Neural cell (in vitro differentiated cells): ENCODE measurements around the gene ADD2. TPM values are rescaled to one million over a fixed set of nuclear protein-coding genes. Genes with fewer than 3 reads are reported as not detected.

ENCODE experiments used
- H2AFZ ChIP-seq: fragments of 200-600, 300-800 bp; sonication (generic), shearing (Covaris generic); 2 replicates; pipeline ENCODE4 v1.6.0; 2014; ENCODE audit warnings: low read depth, mild to moderate bottlenecking, antibody characterized with exemption, low read length, moderate library complexity
- H3F3A ChIP-seq: fragments of 200-600 bp; shearing (Covaris generic); 2 replicates; pipeline ENCODE4 v1.6.1; 2016; ENCODE audit warnings: mild to moderate bottlenecking, moderate library complexity, mixed read lengths, antibody characterized with exemption, low read length; ENCODE audit not compliant: insufficient read depth, poor library complexity, severe bottlenecking
- H3K27ac ChIP-seq: fragments of 200-600, 300-800 bp; sonication (generic), shearing (Covaris generic); 2 replicates; pipeline ENCODE4 v1.5.1; 2014; ENCODE audit warnings: mild to moderate bottlenecking, low read length, moderate library complexity
- H3K27me3 ChIP-seq: fragments of 300-800, 200-600 bp; sonication (generic), shearing (Covaris generic); 2 replicates; pipeline ENCODE4 v1.6.0; 2014; ENCODE audit warnings: mild to moderate bottlenecking, low read depth, low read length, moderate library complexity; ENCODE audit not compliant: insufficient read depth
- H3K36me3 ChIP-seq: fragments of 300-800, 200-600 bp; sonication (generic), shearing (Covaris generic); 2 replicates; pipeline ENCODE4 v1.5.1; 2014; ENCODE audit warnings: mild to moderate bottlenecking, antibody characterized with exemption, low read length, moderate library complexity; ENCODE audit not compliant: insufficient read depth
- H3K4me2 ChIP-seq: fragments of 300-800, 200-600 bp; sonication (generic), shearing (Covaris generic); 2 replicates; pipeline ENCODE4 v1.6.0; 2014; ENCODE audit warnings: mild to moderate bottlenecking, low read length
- H3K4me3 ChIP-seq: fragments of 300-800, 200-600 bp; sonication (generic), shearing (Covaris generic); 2 replicates; pipeline ENCODE4 v1.5.1; 2014; ENCODE audit warnings: mild to moderate bottlenecking, low read length, moderate library complexity
- H3K79me2 ChIP-seq: fragments of 200-600 bp; shearing (Covaris generic); replicated peaks from 2 replicates; pipeline ENCODE4 v1.6.0; 2014; ENCODE audit warnings: mild to moderate bottlenecking, low read length, moderate library complexity; ENCODE audit not compliant: insufficient read depth
- H3K9ac ChIP-seq: fragments of 300-800, 200-600 bp; sonication (generic), shearing (Covaris generic); 2 replicates; pipeline ENCODE4 v1.6.1; 2016; ENCODE audit warnings: mild to moderate bottlenecking, low read length, mixed read lengths
- H3K9me2 ChIP-seq: fragments of 200-600 bp; shearing (Covaris generic); 2 replicates; pipeline ENCODE4 v1.6.1; 2016; ENCODE audit warnings: mild to moderate bottlenecking, low read length, mixed read lengths; ENCODE audit not compliant: insufficient read depth
- H3K9me3 ChIP-seq: fragments of 200-600, 300-800 bp; sonication (generic), shearing (Covaris generic); 2 replicates; pipeline ENCODE4 v1.6.1; 2016; ENCODE audit warnings: mild to moderate bottlenecking, mixed run types, low read length, moderate library complexity, mixed read lengths
- H4K20me1 ChIP-seq: fragments of 200-600 bp; shearing (Covaris generic); 2 replicates; pipeline ENCODE4 v1.6.1; 2016; ENCODE audit warnings: mild to moderate bottlenecking, mixed run types; ENCODE audit not compliant: insufficient read depth
- EP300 ChIP-seq: fragments of 450-650 bp; conservative IDR thresholded peaks from 2 replicates; pipeline ENCODE4 v1.6.1; 2014; ENCODE audit warnings: antibody characterized with exemption, mild to moderate bottlenecking, moderate library complexity; ENCODE audit not compliant: poor library complexity, severe bottlenecking
- EZH2 ChIP-seq: fragments of 200-600, 300-800 bp; shearing (Covaris generic), sonication (generic); IDR thresholded peaks from 2 replicates; pipeline ENCODE4 v1.6.1; 2014; ENCODE audit warnings: antibody characterized with exemption, low read length, borderline replicate concordance, mild to moderate bottlenecking; ENCODE audit not compliant: insufficient read depth, poor library complexity, severe bottlenecking
- MXI1 ChIP-seq: fragments of 450-650 bp; conservative IDR thresholded peaks from 2 replicates; pipeline ENCODE4 v1.6.1; 2014; ENCODE audit warnings: antibody characterized with exemption, mild to moderate bottlenecking; ENCODE audit not compliant: poor library complexity, severe bottlenecking
- POLR2AphosphoS5 ChIP-seq: IDR thresholded peaks from 2 replicates; pipeline ENCODE4 v1.6.1; 2012
- RAD21 ChIP-seq: fragments of 450-650 bp; conservative IDR thresholded peaks from 2 replicates; pipeline ENCODE4 v1.6.1; 2014; ENCODE audit warnings: antibody characterized with exemption, mild to moderate bottlenecking, moderate library complexity
- SMC3 ChIP-seq: fragments of 450-650 bp; conservative IDR thresholded peaks from 2 replicates; pipeline ENCODE4 v1.6.1; 2014; ENCODE audit warnings: antibody characterized with exemption, mild to moderate bottlenecking, moderate library complexity; ENCODE audit not compliant: poor library complexity
- TAF1 ChIP-seq: IDR thresholded peaks from 2 replicates; pipeline ENCODE4 v1.6.1; 2012; ENCODE audit warnings: low read depth
- polyA plus RNA-seq: library from polyadenylated mRNA; depleted of rRNA; stranded (reverse); fragments of >200 nt; gene quantifications from 2 replicates; pipeline ENCODE4 v1.2.3, GENCODE V29; 2014
- TF ChIP-seq, protein P1 (sequence below): fragments of 450-650 bp; IDR thresholded peaks from 2 replicates; pipeline ENCODE4 v1.5.1; 2014; ENCODE audit warnings: antibody characterized with exemption, mild to moderate bottlenecking, moderate library complexity; ENCODE audit not compliant: poor library complexity, severe bottlenecking
- TF ChIP-seq, protein P2 (sequence below): IDR thresholded peaks from 2 replicates; pipeline ENCODE4 v1.6.1; 2012; ENCODE audit warnings: borderline replicate concordance

The ADD2 gene
- polyA plus RNA-seq, 1 donor from 2014 or later = 52.5 TPM

DNA sequence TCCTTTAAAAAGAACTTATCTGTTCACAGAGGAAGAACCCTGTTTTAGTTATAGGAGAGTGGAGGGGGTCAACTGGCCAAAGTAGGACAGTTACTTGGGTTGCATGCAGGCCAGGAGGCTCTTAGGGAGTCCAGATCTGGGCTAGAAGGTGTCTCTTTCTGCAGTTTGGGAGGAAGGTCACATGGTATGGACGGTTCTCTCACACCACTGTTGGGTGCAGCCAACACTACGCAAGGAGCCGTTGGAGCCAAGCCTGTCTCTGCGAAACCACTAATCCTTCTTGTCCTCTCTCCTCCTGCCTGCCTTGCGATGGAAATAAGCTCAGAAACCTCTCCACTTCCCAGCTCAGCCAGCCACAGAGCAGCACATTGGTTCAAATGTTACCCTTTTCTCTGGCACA, 108.4 kb downstream of the ADD2 start:
- Histone ChIP-seq H4K20me1 (no peaks in the 10 kb centered on the region), H3F3A (no peaks in the 10 kb centered on the region), H3K9me3 (no peaks in the 10 kb centered on the region), H3K4me3 (no peak overlapping the region), H3K36me3 (peaks cover 2% of the 10 kb centered on the region), H3K4me2 (no peak overlapping the region), H3K79me2 (no peaks in the 10 kb centered on the region), H3K9me2 (no peaks in the 10 kb centered on the region), H2AFZ (no peak overlapping the region), H3K9ac (no peak overlapping the region), H3K27me3 (no peaks in the 10 kb centered on the region), H3K27ac (no peak overlapping the region)
- TF ChIP-seq POLR2AphosphoS5 = no peak
- no peak for TF ChIP-seq EZH2

DNA sequence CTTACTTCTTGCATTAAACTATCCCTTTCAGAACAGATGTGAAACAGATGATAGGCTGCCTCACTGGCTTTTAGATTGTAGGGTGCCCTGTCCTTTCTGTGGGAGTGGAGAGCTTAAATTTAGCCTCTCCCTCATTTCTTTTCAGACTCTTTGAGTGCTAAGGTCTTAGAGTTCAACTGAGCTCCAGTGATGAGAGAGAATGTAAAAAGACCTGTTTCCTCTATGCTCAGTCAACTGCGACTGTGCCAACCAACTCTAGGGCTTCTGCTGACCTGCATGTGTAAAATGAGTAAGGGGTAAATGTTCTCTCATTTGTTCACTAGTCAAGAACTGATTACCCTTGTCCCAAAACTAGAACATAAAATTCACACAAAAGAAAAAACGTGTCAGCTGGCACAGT, 109.5 kb downstream of the ADD2 start:
- H3K9me3 ChIP-seq = no peaks in the 10 kb centered on the region
- H3K4me2 ChIP-seq = no peak overlapping the region
- H3K4me3 ChIP-seq = no peak overlapping the region
- no peak overlapping the region for H3K9ac ChIP-seq
- no peaks in the 10 kb centered on the region for H3K27me3 ChIP-seq
- no peaks in the 10 kb centered on the region for H3K36me3 ChIP-seq
- no peaks in the 10 kb centered on the region for H3F3A ChIP-seq
- H3K27ac ChIP-seq = no peak overlapping the region
- H3K79me2 ChIP-seq = no peaks in the 10 kb centered on the region
- no peak overlapping the region for H2AFZ ChIP-seq
- no peaks in the 10 kb centered on the region for H4K20me1 ChIP-seq
- no peaks in the 10 kb centered on the region for H3K9me2 ChIP-seq
- TF ChIP-seq MXI1 (no peak), TAF1 (no peak), POLR2AphosphoS5 (no peak), RAD21 (no peak), EZH2 (no peak), SMC3 (no peak), EP300 (no peak)
- TF ChIP-seq, protein P1, sequence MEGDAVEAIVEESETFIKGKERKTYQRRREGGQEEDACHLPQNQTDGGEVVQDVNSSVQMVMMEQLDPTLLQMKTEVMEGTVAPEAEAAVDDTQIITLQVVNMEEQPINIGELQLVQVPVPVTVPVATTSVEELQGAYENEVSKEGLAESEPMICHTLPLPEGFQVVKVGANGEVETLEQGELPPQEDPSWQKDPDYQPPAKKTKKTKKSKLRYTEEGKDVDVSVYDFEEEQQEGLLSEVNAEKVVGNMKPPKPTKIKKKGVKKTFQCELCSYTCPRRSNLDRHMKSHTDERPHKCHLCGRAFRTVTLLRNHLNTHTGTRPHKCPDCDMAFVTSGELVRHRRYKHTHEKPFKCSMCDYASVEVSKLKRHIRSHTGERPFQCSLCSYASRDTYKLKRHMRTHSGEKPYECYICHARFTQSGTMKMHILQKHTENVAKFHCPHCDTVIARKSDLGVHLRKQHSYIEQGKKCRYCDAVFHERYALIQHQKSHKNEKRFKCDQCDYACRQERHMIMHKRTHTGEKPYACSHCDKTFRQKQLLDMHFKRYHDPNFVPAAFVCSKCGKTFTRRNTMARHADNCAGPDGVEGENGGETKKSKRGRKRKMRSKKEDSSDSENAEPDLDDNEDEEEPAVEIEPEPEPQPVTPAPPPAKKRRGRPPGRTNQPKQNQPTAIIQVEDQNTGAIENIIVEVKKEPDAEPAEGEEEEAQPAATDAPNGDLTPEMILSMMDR = no peak
- TF ChIP-seq, protein P2, sequence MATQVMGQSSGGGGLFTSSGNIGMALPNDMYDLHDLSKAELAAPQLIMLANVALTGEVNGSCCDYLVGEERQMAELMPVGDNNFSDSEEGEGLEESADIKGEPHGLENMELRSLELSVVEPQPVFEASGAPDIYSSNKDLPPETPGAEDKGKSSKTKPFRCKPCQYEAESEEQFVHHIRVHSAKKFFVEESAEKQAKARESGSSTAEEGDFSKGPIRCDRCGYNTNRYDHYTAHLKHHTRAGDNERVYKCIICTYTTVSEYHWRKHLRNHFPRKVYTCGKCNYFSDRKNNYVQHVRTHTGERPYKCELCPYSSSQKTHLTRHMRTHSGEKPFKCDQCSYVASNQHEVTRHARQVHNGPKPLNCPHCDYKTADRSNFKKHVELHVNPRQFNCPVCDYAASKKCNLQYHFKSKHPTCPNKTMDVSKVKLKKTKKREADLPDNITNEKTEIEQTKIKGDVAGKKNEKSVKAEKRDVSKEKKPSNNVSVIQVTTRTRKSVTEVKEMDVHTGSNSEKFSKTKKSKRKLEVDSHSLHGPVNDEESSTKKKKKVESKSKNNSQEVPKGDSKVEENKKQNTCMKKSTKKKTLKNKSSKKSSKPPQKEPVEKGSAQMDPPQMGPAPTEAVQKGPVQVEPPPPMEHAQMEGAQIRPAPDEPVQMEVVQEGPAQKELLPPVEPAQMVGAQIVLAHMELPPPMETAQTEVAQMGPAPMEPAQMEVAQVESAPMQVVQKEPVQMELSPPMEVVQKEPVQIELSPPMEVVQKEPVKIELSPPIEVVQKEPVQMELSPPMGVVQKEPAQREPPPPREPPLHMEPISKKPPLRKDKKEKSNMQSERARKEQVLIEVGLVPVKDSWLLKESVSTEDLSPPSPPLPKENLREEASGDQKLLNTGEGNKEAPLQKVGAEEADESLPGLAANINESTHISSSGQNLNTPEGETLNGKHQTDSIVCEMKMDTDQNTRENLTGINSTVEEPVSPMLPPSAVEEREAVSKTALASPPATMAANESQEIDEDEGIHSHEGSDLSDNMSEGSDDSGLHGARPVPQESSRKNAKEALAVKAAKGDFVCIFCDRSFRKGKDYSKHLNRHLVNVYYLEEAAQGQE = no peak

DNA sequence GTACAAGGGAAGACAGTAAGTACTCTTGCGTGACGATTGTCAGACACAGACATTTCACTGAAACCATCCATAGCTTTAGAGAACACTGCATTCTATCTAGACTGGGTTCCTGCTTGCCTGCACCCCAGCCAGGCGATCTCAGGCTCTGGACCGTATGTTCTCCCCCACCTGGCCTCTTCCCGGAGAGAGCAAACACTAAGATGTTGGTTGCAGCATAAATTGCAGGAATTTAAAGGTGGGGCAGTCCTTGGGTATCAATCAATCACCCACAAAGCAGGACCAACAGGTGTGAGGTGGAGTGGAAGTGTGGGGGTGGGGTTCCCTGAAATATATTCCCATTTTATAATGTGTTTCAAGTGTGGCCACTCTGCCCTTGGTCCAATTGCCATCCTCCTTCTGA, 110.8 kb downstream of the ADD2 start:
- Histone ChIP-seq H3F3A (no peaks in the 10 kb centered on the region), H3K36me3 (no peaks in the 10 kb centered on the region), H3K27ac (no peak overlapping the region), H2AFZ (no peak overlapping the region), H3K4me3 (no peak overlapping the region), H3K9me3 (no peaks in the 10 kb centered on the region), H3K27me3 (no peaks in the 10 kb centered on the region), H3K4me2 (no peak overlapping the region), H3K9ac (no peak overlapping the region), H3K79me2 (no peaks in the 10 kb centered on the region), H4K20me1 (no peaks in the 10 kb centered on the region), H3K9me2 (no peaks in the 10 kb centered on the region)
- TF ChIP-seq, protein P2 = no peak
- no peak for TF ChIP-seq TAF1
- TF ChIP-seq, protein P1 = no peak
- no peak for TF ChIP-seq EZH2
- no peak for TF ChIP-seq RAD21
- no peak for TF ChIP-seq SMC3
- no peak for TF ChIP-seq EP300
- no peak for TF ChIP-seq POLR2AphosphoS5
- no peak for TF ChIP-seq MXI1
